HUES64 (cell line): ENCODE results near the gene GTF2IRD1.
"Not testable (repeated sequence)": the region's sequence is repeated elsewhere in the genome, so short reads cannot be mapped to it uniquely, and the experiment has no call there.

Source experiments
- H3K27ac ChIP-seq: 2 replicates; pipeline ENCODE4 v1.7.0; 2013; ENCODE audit warnings: low read depth, low read length, inconsistent platforms
- H3K27me3 ChIP-seq: 2 replicates; pipeline ENCODE4 v1.6.1; 2013; ENCODE audit warnings: mild to moderate bottlenecking, low read length; ENCODE audit not compliant: insufficient read depth
- H3K36me3 ChIP-seq: 2 replicates; pipeline ENCODE4 v1.6.1; 2013; ENCODE audit warnings: mild to moderate bottlenecking, low read length; ENCODE audit not compliant: insufficient read depth
- H3K4me1 ChIP-seq: 2 replicates; pipeline ENCODE4 v1.6.1; 2013; ENCODE audit warnings: mild to moderate bottlenecking, low read length, moderate library complexity; ENCODE audit not compliant: insufficient read depth
- H3K4me3 ChIP-seq: 2 replicates; pipeline ENCODE4 v1.5.1; 2013; ENCODE audit warnings: mild to moderate bottlenecking, low read length, moderate library complexity
- H3K9ac ChIP-seq: 2 replicates; pipeline ENCODE4 v1.6.1; 2013; ENCODE audit warnings: mild to moderate bottlenecking, low read depth, low read length
- H3K9me3 ChIP-seq: 2 replicates; pipeline ENCODE4 v1.6.1; 2013; ENCODE audit warnings: low read depth, low read length; ENCODE audit not compliant: insufficient read depth
- WGBS: fragments of 150-250, 120-280 bp; methylation state at CpG from one replicate; pipeline ENCODE4 v1.1.7; 2013; ENCODE audit warnings: missing lambda C conversion rate; 5-methylcytosine and 5-hydroxymethylcytosine counted together

Gene GTF2IRD1

DNA sequence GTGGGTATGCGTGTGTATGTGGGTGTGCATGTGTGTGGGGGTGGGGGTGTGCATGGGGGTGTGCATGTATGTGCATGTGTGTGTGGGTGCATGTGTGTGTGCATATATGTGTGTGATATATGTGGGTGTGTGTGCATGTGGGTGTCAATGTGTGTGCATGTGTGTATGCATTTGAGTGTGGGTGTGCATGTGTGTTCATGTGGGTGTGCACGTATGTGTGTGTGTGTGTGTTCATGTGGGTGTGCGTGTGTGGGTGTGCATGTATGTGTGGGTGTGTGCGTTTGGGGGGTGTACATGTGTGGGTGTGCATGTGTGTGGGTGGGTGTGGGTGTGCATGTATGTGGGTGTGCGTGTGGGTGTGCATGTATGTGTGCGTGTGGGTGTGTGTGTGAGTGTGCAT lies 42.6 kb downstream of the GTF2IRD1 start:
- Histone ChIP-seq H3K9me3 (no peaks in the 10 kb centered on the region), H3K36me3 (peaks cover 7% of the 10 kb centered on the region; the same call in 1 of the 2 replicates), H3K27ac (no peak overlapping the region), H3K9ac (no peak overlapping the region), H3K4me3 (no peak overlapping the region), H3K27me3 (no peaks in the 10 kb centered on the region), H3K4me1 (peaks cover 3% of the 10 kb centered on the region; the same call in 1 of the 2 replicates)
- 96% methylated on average over 6 of the region's 6 CpGs for WGBS

DNA sequence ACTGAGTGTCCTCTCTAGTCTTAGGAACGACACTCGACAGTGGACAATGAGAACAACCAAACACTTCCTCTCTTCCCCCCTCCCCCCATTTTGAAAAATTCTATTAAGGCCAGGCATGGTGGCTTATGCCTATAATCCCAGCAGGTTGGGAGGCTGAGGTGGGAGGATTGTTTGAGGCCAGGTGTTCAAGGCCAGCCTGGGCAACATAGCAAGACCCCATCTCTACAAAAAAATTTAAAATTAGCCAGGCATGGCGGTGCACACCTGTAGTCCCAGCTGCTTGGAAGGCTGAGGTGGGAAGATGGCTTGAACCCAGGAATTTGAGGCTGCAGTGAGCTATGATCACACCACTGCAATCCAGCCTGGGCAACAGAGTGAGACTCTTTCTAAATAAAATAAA lies 43.1 kb downstream of the GTF2IRD1 start:
- H3K9ac ChIP-seq, H3K9me3 ChIP-seq, H3K4me3 ChIP-seq, H3K36me3 ChIP-seq, H3K27ac ChIP-seq, H3K4me1 ChIP-seq, H3K27me3 ChIP-seq: not testable (repeated sequence)
- WGBS = 97% methylated on average over 3 of the region's 3 CpGs

DNA sequence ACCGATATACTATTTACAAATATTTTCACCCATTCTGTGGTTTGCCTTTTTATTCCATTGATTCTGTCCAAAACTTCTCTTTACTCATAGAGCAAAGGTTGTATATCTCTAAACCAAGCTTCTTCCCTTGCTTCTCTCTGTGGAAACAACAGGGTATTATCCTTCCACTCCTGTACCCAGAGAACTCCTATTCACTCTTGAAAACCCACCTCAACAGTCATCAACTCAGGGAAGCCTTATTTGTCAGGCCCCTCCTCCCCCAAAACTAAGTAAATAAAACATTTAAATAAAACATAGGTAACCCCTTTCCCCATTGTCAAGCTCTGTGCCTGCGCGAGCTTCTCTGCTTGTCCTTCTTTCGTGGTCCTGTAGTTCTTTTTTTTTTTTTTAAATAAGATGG lies 44.6 kb downstream of the GTF2IRD1 start:
- H3K9ac ChIP-seq = no peak overlapping the region
- H3K4me3 ChIP-seq = no peak overlapping the region
- H3K27me3 ChIP-seq = no peaks in the 10 kb centered on the region
- WGBS = 100% methylated on average over 1 of the region's 4 CpGs
- H3K27ac ChIP-seq = no peak overlapping the region
- no peaks in the 10 kb centered on the region for H3K9me3 ChIP-seq
- H3K4me1 ChIP-seq = peaks cover 3% of the 10 kb centered on the region; the same call in 1 of the 2 replicates
- no peaks in the 10 kb centered on the region for H3K36me3 ChIP-seq

DNA sequence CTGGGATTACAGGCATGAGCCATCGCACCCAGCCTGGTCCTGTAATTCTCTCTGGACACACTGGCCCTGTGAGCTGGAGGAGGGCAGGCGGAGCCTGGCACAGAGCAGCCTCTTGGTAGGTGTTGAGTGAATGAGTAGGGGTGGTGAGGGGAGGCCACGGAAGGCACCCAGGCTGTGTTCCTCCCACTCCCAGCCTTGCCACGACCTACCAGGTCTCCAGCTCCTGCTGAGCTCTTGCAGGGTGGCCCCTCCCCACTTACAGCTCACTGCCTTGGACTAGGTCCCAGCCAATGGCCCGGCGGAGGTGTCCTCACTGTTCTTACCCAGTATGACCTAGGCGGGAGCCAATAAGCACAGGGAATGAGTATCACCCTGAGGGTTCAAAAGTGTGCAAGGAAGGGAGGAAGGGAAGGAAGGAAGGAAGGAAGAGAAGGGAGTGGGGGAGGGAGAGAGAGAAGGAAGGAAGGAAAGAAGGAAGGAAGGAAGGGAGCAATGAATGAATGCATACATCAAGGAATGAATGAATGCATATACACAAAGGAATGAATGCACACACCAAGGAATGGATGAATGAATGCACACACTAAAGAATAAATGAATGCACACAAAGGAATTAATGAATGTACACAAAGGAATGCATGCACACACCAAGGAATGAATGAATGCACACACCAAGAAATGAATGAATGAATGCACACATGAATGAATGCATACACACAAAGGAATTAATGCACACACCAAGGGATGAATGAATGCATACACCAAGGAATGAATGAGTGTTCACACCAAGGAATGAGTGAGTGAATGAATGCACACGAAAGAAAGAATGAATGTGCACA lies 45.5 kb downstream of the GTF2IRD1 start:
- Histone ChIP-seq H3K9me3 (no peaks in the 10 kb centered on the region), H3K9ac (no peak overlapping the region), H3K4me3 (no peak overlapping the region), H3K27me3 (no peaks in the 10 kb centered on the region), H3K27ac (no peak overlapping the region), H3K4me1 (peaks cover 3% of the 10 kb centered on the region; the same call in 1 of the 2 replicates), H3K36me3 (no peaks in the 10 kb centered on the region)
- WGBS = 88% methylated on average over 8 of the region's 8 CpGs

DNA sequence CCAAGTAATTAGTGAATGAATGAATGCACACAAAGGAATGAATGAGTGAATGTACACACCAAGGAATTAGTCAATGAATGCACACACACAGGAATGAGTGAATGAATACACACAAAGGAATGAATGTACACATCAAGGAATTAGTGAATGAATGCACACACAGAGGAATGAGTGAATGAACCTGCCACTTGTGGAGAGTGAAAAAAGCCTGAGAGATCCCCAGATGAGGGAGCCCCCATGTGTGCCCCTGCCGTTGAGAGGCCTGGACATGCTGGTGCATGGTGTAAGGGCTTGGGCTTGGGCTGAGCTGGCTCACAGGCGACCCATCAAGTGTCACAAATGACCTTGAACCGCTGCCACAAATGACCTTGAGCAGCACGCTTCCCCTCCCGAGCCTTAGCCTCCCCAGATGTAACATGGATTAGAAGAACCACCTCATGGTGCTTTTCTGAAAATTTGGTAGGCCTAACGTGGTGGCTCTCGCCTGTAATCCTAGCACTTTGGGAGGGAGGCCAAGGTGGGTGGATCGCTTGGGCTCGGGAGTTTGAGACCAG lies 46.2 kb downstream of the GTF2IRD1 start:
- Histone ChIP-seq H3K27me3 (no peaks in the 10 kb centered on the region), H3K4me1 (peaks cover 3% of the 10 kb centered on the region; the same call in 1 of the 2 replicates), H3K4me3 (no peak overlapping the region), H3K9ac (no peak overlapping the region), H3K27ac (no peak overlapping the region), H3K9me3 (no peaks in the 10 kb centered on the region), H3K36me3 (no peaks in the 10 kb centered on the region)
- 96% methylated on average over 9 of the region's 9 CpGs for WGBS

DNA sequence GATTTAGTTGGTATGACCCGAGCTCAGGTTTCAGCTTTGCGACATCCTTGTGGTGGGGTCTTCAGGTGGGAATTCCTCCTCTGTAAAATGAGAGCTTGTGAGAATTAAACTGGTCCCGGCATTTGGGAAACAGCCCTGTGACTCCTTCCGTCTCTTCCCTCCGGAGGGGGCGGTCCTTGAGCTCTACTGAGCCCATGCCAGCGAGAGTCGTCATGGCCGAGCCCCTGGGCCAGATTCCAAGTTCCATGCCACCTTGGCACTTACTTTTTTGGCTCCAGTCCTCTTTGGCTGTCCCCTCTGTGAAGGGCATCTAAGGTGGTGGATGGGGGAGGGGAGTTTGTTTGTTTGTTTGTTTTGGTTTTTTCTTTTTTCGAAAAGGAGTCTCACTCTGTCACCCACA lies 47.6 kb downstream of the GTF2IRD1 start:
- Histone ChIP-seq H3K9ac (no peak overlapping the region; the same call in 1 of the 2 replicates), H3K27ac (no peak overlapping the region), H3K4me3 (no peak overlapping the region), H3K27me3 (no peaks in the 10 kb centered on the region), H3K9me3 (no peaks in the 10 kb centered on the region), H3K36me3 (no peaks in the 10 kb centered on the region), H3K4me1 (peaks cover 3% of the 10 kb centered on the region; the same call in 1 of the 2 replicates)
- 92% methylated on average over 10 of the region's 10 CpGs for WGBS

DNA sequence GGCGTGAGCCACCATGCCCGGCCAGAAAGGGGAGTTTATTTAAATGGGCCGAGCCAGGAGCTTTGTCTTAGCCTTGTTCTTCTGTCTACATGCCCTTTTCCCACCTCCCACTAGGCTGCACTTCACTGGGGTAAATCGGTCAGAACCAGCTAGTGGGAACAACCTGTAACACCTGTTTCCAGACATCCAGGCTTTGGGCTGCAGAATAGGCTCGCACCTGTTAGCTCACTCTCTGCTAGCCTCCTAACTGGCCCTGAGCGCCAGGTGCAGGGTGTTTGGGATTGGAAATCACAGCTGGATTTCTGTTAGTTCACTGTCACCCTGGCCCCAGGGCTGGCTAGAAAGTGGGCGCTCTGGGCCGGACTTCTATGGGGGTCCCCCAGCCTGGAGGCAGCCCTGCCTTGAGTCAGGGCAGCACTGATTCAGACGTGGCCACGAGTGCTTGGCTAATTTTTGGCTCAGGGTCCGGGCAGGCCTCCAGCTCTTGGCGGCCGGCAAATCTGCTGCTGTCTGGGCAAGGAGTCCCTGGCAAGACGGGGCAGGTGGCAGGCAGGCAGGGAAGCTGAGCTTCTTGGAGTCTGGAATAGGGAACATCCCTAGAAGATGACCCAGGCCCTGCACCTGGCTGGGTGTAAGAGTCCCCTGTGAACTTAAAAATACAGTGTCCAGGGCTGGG lies 48.6 kb downstream of the GTF2IRD1 start:
- Histone ChIP-seq H3K27ac (no peak overlapping the region), H3K9me3 (no peaks in the 10 kb centered on the region), H3K36me3 (no peaks in the 10 kb centered on the region), H3K4me1 (peaks cover 3% of the 10 kb centered on the region; the same call in 1 of the 2 replicates), H3K27me3 (no peaks in the 10 kb centered on the region), H3K9ac (no peak overlapping the region), H3K4me3 (no peak overlapping the region)
- whole genome bisulfite sequencing = 94% methylated on average over 14 of the region's 14 CpGs

DNA sequence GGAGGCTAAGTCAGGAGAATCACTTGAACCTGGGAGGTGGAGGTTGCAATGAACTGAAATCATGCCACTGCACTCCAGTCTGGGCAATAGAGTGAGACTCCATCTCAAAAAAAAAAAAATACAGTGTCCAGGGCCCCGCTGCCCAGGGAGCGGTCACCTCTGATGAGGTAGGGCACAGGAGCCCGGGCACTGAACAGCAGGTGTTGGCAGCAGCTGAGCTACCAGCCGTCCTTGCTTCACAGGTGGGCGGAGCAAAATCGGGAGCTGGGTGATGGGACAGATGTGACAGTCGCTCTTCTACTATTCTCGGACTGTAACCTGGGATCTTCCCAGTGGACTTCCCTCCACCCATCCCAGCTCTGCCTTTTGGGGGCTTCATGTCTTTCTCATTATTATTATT lies 49.4 kb downstream of the GTF2IRD1 start:
- WGBS = 95% methylated on average over 8 of the region's 8 CpGs

DNA sequence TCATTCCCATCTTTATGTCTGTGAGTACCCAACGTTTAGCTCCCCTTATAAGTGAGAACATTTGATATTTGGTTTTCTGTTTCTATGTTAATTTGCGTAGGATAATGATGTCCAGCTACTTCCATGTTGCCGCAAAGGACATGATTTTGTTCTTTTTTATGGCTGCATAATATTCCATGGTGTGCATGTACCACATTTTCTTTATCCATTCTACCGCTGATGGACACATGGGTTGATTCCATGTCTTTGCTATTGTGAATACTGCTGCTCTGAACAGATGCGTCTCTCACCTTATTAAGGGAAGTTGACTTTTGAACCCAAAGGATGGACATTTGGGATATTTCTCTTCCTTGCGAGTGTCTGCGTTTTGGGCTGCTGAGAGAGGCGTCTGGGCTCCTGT lies 50.2 kb downstream of the GTF2IRD1 start:
- Histone ChIP-seq H3K9me3 (no peaks in the 10 kb centered on the region), H3K9ac (no peak overlapping the region), H3K36me3 (peaks cover 7% of the 10 kb centered on the region; the same call in 1 of the 2 replicates), H3K4me1 (peaks cover 3% of the 10 kb centered on the region; the same call in 1 of the 2 replicates), H3K27me3 (no peaks in the 10 kb centered on the region), H3K27ac (no peak overlapping the region), H3K4me3 (no peak overlapping the region)
- 96% methylated on average over 8 of the region's 8 CpGs for WGBS

More for the DNA sequence above, 49.4 kb downstream of the GTF2IRD1 start:
- 0 out of 2 replicates have a peak, but pooled peaks cover 3% of the 10 kb centered on the region for H3K36me3 ChIP-seq
- H3K4me3 ChIP-seq = no peak overlapping the region
- H3K27me3 ChIP-seq = no peaks in the 10 kb centered on the region
- H3K9ac ChIP-seq = no peak overlapping the region
- H3K9me3 ChIP-seq = no peaks in the 10 kb centered on the region
- H3K27ac ChIP-seq = no peak overlapping the region
- H3K4me1 ChIP-seq = peaks cover 3% of the 10 kb centered on the region; the same call in 1 of the 2 replicates

DNA sequence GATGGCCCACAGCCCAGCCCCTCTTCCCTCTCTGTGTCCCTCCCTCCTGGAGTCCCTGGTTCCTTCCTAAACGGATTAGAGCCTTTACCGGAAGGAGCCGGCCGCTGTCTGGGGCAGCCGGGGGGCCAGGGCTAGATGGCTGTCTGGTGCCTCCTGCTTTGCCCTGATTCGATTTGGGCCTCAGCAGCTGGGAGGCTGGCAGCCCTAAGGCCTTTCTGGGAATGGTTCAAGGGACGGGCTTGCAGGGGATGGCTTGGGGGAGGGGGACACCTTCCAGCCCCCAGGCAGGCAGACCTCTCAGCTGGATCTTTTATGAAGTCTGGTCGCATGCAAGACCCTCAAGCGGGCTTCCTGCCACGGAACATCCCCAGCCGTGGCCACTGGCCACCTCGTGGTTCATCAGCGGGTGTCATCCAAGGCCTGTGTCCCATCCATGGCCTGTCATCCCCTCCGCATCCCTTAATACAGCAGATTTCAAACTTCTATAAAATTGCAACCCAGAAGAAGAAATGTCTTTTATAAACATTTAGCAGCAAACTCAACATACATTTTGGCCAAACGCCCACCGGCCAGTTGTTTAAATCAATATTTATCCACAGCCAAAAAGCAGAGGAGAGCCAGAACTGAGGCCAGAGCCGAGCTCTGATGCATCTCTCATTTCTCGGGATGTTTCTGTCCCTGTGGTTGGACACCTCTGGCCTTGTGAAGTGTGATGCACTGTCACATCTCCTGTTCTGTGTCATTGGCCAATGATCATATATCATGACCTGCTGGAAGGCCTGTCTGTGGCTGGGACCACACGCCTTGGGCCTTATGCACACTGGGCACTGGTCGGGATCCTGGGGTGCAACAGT lies 52.0 kb downstream of the GTF2IRD1 start:
- no peak overlapping the region for H3K4me3 ChIP-seq
- H3K9ac ChIP-seq = no peak overlapping the region
- H3K4me1 ChIP-seq = peaks cover 3% of the 10 kb centered on the region; the same call in 1 of the 2 replicates
- H3K27ac ChIP-seq = no peak overlapping the region
- H3K9me3 ChIP-seq = no peaks in the 10 kb centered on the region
- H3K27me3 ChIP-seq = no peaks in the 10 kb centered on the region
- H3K36me3 ChIP-seq = peaks cover 8% of the 10 kb centered on the region; the same call in 1 of the 2 replicates
- WGBS = 90% methylated on average over 20 of the region's 20 CpGs
